HEK293T (cell line): Measurements from ENCODE around the gene CHD5.

Experiments
- ARNT ChIP-seq: fragments of 450-650 bp; IDR thresholded peaks from 2 replicates; pipeline ENCODE4 v1.6.1; 2017; ENCODE audit warnings: mild to moderate bottlenecking
- CTBP1 ChIP-seq: fragments of 450-650 bp; IDR thresholded peaks from 2 replicates; pipeline ENCODE4 v1.6.1; 2016; ENCODE audit warnings: borderline replicate concordance
- ELF4 ChIP-seq: fragments of 450-650 bp; IDR thresholded peaks from 2 replicates; pipeline ENCODE4 v1.6.1; 2017; ENCODE audit warnings: antibody characterized with exemption
- FOXA1 ChIP-seq: fragments of 450-650 bp; IDR thresholded peaks from 2 replicates; pipeline ENCODE4 v1.6.1; 2016; ENCODE audit warnings: mild to moderate bottlenecking
- FOXK2 ChIP-seq: fragments of 450-650 bp; IDR thresholded peaks from 2 replicates; pipeline ENCODE4 v1.6.1; 2016; ENCODE audit warnings: mild to moderate bottlenecking
- FOXM1 ChIP-seq: fragments of 450-650 bp; IDR thresholded peaks from 2 replicates; pipeline ENCODE4 v1.6.1; 2017; ENCODE audit warnings: mild to moderate bottlenecking, borderline replicate concordance
- HDGF ChIP-seq: fragments of 450-650 bp; IDR thresholded peaks from 2 replicates; pipeline ENCODE4 v1.6.1; 2017; ENCODE audit warnings: antibody characterized with exemption, borderline replicate concordance
- L3MBTL2 ChIP-seq: fragments of 450-650 bp; conservative IDR thresholded peaks from 2 replicates; pipeline ENCODE4 v1.6.1; 2016; ENCODE audit warnings: mild to moderate bottlenecking
- SP1 ChIP-seq: fragments of 450-650 bp; IDR thresholded peaks from 2 replicates; pipeline ENCODE4 v1.6.1; 2017
- ZNF384 ChIP-seq: fragments of 450-650 bp; IDR thresholded peaks from 2 replicates; pipeline ENCODE4 v1.6.1; 2016
- TF ChIP-seq, protein P1 (sequence below): fragments of 450-650 bp; IDR thresholded peaks from 2 replicates; pipeline ENCODE4 v1.6.1; 2016

DNA sequence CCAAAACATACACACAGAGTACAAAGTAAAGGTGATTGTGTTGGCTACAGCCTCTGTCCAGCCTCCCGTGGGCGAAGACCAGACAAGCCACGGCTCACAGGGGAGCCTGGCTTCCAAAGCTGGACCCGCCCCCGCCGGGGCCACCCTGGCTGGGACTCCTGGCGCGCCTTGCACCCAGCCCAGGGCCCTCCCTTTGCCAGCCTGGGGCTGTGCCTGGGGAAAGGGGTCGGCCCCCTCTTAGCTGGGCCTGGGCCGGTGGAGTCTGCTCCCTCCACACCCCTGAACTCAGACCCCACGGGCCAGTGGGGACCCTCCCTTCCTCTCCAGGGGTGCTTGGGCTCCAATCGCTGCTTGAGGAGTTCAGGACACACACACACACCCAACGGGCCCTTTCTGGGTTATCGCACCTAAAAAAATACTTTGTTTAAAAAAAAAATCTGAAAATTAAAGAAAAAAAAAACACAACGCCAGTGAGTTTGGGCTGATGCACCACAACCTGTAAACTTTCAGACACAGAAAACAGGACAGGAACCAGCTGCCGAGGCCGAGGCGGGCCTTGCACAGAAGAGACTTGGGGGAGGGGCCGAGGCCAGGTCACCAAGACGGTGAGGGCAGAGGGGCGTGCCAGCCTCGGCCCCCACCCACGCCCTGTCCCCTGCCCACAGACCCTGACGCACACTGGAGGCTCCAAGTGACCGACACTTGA is 78.1 kb downstream of the CHD5 start:
- no peak for TF ChIP-seq ZNF384
- TF ChIP-seq ARNT = no peak
- no peak for TF ChIP-seq ELF4
- TF ChIP-seq CTBP1 = no peak
- TF ChIP-seq SP1 = no peak
- TF ChIP-seq HDGF = no peak
- no peak for TF ChIP-seq FOXM1
- TF ChIP-seq FOXK2 = no peak
- no peak for TF ChIP-seq FOXA1
- TF ChIP-seq, protein P1, sequence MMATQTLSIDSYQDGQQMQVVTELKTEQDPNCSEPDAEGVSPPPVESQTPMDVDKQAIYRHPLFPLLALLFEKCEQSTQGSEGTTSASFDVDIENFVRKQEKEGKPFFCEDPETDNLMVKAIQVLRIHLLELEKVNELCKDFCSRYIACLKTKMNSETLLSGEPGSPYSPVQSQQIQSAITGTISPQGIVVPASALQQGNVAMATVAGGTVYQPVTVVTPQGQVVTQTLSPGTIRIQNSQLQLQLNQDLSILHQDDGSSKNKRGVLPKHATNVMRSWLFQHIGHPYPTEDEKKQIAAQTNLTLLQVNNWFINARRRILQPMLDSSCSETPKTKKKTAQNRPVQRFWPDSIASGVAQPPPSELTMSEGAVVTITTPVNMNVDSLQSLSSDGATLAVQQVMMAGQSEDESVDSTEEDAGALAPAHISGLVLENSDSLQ = no peak
- no peak for TF ChIP-seq L3MBTL2
